Ectodermal cell (in vitro differentiated cells): ENCODE results near the gene GULP1.
"Not testable (repeated sequence)": the region's sequence is repeated elsewhere in the genome, so short reads cannot be mapped to it uniquely, and the experiment has no call there.

Source experiments
- H3K27ac ChIP-seq: 2 replicates; pipeline ENCODE4 v1.7.0; 2013; ENCODE audit warnings: mild to moderate bottlenecking, low read depth, low read length; ENCODE audit not compliant: insufficient read depth, poor library complexity, severe bottlenecking
- H3K27me3 ChIP-seq: 2 replicates; pipeline ENCODE4 v1.7.0; 2013; ENCODE audit warnings: mild to moderate bottlenecking, low read length; ENCODE audit not compliant: insufficient read depth, control insufficient read depth, poor library complexity, severe bottlenecking
- H3K36me3 ChIP-seq: one replicate; pipeline ENCODE4 v1.7.0; 2013; ENCODE audit warnings: low read length; ENCODE audit not compliant: control insufficient read depth, insufficient read depth
- H3K4me1 ChIP-seq: one replicate; pipeline ENCODE4 v1.7.0; 2013; ENCODE audit warnings: low read length; ENCODE audit not compliant: control insufficient read depth, insufficient read depth
- H3K4me3 ChIP-seq: 2 replicates; pipeline ENCODE4 v1.7.0; 2013; ENCODE audit warnings: low read depth, low read length, control low read depth; ENCODE audit not compliant: insufficient read depth
- H3K9me3 ChIP-seq: 2 replicates; pipeline ENCODE4 v1.7.0; 2013; ENCODE audit warnings: mild to moderate bottlenecking, low read length, moderate library complexity; ENCODE audit not compliant: control insufficient read depth
- WGBS, 2 experiments: methylation state at CpG; one replicate each; pipeline ENCODE4 v1.1.7; 2013; ENCODE audit warnings: missing lambda C conversion rate in 2 of 2; 5-methylcytosine and 5-hydroxymethylcytosine counted together

GULP1 gene

DNA sequence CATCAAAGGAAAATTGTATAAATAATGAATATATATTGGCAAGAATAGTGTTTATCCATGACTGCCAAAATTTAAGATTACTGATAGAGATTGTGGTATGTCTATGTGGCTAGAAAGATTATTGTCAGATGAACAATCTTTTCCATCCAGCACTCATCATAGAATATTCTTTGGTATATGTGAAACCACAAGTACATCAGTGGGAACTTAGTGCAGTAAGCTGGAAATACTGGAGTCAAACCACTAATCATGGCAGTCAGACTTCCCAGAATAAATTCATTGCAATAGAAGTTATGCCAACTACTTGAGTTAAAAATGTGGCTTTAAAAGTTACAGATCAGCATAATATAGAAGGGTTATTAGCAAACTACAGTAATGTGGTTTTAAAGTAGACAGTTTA, 310.3 kb downstream of the GULP1 start:
- Histone ChIP-seq H3K27me3 (no peaks in the 10 kb centered on the region), H3K4me3 (no peak overlapping the region), H3K9me3 (no peaks in the 10 kb centered on the region), H3K27ac (no peak overlapping the region), H3K36me3 (no peaks in the 10 kb centered on the region), H3K4me1 (peaks cover 3% of the 10 kb centered on the region)

DNA sequence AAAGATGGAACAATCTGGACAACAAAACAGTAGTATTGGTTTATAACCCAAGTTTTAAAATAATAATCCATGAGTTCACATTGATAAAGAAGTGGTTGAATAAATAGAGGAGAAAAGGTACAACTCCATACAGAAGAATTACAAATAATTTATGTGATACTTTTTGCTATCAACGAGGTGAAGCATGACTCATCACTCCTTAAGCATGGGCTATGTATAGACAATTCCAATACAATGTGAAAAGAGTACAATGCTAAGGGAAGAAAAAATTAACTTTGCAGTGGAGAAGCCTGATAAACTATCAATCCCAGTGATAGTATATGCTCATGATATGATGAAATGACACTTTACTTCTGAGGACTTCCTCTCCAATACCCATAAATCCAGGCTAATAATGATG, 312.9 kb downstream of the GULP1 start:
- 100% methylated on average over 1 of the region's 1 CpG for WGBS, 2 experiments
- Histone ChIP-seq H3K27ac (no peak overlapping the region), H3K4me3 (no peak overlapping the region), H3K9me3 (no peaks in the 10 kb centered on the region), H3K36me3 (no peaks in the 10 kb centered on the region), H3K27me3 (no peaks in the 10 kb centered on the region), H3K4me1 (peaks cover 3% of the 10 kb centered on the region)

DNA sequence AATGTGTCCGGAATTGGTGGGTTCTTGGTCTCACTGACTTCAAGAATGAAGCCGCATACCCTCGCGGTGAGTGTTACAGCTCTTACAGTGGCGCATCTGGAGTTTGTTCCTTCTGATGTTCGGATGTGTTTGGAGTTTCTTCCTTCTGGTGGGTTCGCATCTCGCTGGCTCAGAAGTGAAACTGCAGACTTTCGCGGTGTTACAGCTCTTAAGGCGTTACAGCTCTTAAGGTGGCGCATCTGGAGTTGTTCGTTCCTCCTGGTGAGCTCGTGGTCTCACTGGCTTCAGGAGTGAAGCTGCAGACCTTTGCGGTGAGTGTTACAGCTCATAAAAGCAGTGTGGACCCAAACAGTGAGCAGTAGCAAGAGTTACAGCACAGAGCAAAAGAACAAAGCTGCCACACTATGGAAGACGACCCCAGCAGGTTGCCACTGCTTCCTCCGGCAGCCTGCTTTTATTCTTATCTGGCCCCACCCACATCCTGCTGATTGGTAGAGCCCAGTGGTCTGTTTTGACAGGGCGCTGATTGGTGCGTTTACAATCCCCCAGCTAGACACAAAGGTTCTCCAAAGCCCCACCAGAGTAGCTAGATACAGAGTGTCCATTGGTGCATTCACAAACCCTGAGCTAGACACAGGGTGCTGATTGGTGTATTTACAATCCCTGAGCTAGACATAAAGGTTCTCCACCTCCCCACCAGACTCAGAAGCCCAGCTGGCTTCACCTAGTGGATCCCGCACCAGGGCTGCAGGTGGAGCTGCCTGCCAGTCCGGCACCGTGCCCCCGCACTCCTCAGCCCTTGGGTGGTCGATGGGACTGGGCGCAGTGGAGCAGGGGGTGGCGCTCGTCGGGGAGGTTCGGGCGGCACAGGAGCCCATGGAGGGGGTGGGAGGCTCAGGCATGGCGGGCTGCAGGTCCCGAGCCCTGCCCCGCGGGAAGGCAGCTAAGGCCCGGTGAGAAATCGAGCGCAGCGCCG, 314.2 kb downstream of the GULP1 start:
- not testable (repeated sequence) for H3K27ac ChIP-seq, H3K4me1 ChIP-seq, H3K9me3 ChIP-seq, H3K36me3 ChIP-seq, H3K27me3 ChIP-seq, H3K4me3 ChIP-seq
- WGBS, 2 experiments: 95% methylated on average over 39 of the region's 39 CpGs

DNA sequence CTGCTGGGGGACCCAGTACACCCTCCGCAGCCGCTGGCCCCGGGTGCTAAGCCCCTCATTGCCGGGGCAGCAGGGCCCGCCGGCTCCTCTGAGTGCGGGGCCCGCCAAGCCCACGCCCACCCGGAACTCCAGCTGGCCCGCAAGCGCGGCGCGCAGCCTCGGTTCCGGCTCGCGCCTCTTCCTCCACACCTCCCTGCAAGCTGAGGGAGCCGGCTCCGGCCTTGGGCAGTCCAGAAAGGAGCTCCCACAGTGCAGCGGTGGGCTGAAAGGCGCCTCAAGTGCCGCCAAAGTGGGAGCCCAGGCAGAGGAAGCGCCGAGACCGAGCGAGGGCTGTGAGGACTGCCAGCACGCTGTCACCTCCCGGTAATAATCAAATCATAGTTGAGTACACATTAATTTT, 314.9 kb downstream of the GULP1 start:
- H3K27ac ChIP-seq, H3K4me1 ChIP-seq, H3K9me3 ChIP-seq, H3K27me3 ChIP-seq, H3K36me3 ChIP-seq, H3K4me3 ChIP-seq: not testable (repeated sequence)
- WGBS, 2 experiments: 94 to 97% methylated on average over 29 to 30 of the region's 30 CpGs

DNA sequence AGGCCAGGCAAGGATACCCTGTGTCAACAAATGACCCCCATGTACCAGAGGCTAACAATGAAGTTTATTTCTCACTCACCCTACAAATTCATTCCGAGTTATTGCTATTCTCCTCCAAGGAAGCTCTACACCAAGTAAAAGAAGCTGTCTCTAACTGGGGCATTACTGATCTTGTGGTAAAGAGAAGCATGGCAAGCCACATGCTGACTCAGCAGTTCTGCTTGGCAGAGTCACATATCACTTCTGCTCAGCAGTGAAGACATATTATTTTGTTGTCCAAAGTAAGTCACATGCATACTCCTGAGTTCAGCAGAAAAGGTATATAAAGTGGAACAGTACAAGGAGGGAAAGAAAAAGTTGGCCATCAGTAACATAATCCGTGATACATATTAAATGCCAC, 315.8 kb downstream of the GULP1 start:
- Histone ChIP-seq H3K27me3 (no peaks in the 10 kb centered on the region), H3K9me3 (no peaks in the 10 kb centered on the region)
- WGBS, 2 experiments: 43 to 100% methylated on average over 1 to 2 of the region's 2 CpGs

DNA sequence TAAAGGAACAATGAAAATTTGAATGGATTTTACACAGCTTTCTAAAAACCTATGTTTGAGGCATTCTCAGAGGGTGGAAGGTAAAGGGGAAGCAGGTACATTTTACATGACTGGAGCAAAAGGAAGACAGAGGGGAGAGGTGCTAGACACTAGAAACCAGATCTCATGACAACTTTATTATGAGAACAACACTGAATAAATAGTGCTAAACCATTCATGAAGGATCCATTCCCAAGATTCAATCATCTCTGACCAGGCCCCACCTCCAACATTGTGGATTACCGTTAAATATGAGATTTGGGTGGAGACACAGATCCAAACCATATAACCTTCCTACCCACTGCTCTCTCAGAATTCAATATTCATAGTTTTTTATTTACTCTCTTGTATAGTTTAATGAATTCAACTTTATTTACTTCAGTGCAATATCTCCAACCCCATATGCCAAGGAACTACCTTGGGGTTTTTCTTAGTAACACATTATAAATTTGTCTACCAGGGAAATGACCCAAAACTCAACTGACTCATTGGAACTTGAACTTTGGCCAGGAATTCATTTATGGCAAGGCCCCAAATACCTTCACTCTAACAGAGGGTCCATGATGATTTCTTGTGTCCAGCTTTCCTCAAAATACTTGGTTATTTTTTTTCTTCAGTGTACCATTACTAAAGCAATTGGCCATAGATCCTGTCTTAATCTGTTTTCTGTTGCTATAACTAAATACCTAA, 317.8 kb downstream of the GULP1 start:
- no peaks in the 10 kb centered on the region for H3K9me3 ChIP-seq
- no peak overlapping the region for H3K4me3 ChIP-seq
- WGBS, 2 experiments: 100% methylated on average over 1 of the region's 1 CpG
- H3K27ac ChIP-seq: no peak overlapping the region
- H3K4me1 ChIP-seq: no peaks in the 10 kb centered on the region
- no peaks in the 10 kb centered on the region for H3K36me3 ChIP-seq
- no peaks in the 10 kb centered on the region for H3K27me3 ChIP-seq

More for the DNA sequence above, 315.8 kb downstream of the GULP1 start:
- no peak overlapping the region for H3K27ac ChIP-seq
- no peaks in the 10 kb centered on the region for H3K4me1 ChIP-seq
- no peak overlapping the region for H3K4me3 ChIP-seq
- no peaks in the 10 kb centered on the region for H3K36me3 ChIP-seq

DNA sequence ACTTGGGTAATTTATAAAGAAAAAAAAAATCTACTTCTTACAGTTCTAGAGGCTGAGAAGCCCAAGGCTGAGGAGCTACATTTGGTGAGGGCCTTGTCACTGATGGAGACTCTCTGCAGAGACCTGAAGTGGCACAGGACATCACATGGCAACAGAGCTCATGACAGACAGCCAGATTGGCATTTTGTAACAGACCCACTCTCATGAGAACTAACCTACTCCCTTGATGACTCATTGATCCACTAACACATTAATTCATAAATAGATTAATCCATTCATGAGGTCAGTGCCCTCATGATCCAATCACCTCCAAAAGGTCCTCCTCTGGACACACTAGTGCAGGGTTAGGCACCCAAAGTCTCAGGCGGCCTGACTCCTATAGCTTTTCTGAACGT, 318.4 kb downstream of the GULP1 start:
- H3K27me3 ChIP-seq: no peaks in the 10 kb centered on the region
- no peaks in the 10 kb centered on the region for H3K36me3 ChIP-seq
- H3K27ac ChIP-seq: peak overlapping the region; percentile 23
- H3K4me1 ChIP-seq: no peaks in the 10 kb centered on the region
- H3K9me3 ChIP-seq: no peaks in the 10 kb centered on the region
- H3K4me3 ChIP-seq: no peak overlapping the region
- WGBS, 2 experiments: 95 to 96% methylated on average over 2 of the region's 2 CpGs

DNA sequence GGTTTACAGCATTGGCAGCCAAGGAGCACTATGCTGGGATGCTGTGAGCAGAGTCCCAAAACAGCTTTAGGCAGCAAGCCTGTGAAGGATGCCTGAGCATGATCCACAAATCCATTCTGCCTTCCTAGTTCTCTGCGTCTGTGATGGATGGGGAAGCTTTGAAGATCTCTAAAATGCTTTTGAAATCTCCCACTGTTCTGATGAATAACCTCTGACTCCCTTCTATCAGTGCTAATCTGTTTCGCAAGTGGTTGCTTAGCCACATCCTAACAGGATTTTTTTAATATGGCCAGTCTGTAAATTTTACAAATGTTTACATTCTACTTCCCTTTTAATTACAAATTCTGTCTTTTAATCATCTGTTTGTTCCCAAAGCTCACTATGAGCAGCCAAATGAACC, 319.2 kb downstream of the GULP1 start:
- Histone ChIP-seq H3K4me1 (no peaks in the 10 kb centered on the region), H3K27ac (peak overlapping the region; percentile 16)
- WGBS, 2 experiments: 71 to 81% methylated on average over 2 of the region's 2 CpGs

DNA sequence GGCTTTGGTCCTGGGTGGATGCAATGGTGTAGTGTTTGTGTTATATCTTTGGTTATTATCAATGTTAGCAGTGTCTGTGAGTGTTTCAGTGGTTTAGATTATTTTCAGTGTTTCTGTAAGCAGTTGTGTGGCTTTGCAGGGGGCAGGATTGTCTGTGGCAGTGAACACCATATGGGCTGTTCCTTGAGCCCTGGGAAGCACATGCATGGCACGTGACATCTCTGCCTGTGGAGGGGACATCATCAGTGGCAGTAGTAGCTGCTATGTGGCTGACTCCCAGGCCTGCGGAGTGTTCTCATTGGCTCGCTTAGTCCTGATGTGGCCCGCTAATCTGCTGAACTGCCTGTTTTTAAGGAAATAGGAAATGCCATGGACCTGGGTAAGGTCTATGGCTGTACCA, 327.5 kb downstream of the GULP1 start:
- Histone ChIP-seq H3K27me3 (no peaks in the 10 kb centered on the region), H3K27ac (no peak overlapping the region), H3K4me1 (no peaks in the 10 kb centered on the region), H3K4me3 (no peak overlapping the region), H3K9me3 (no peaks in the 10 kb centered on the region), H3K36me3 (no peaks in the 10 kb centered on the region)
- WGBS, 2 experiments: 95 to 97% methylated on average over 4 of the region's 4 CpGs

More for the DNA sequence above, 319.2 kb downstream of the GULP1 start:
- no peak overlapping the region for H3K4me3 ChIP-seq
- H3K36me3 ChIP-seq: no peaks in the 10 kb centered on the region
- no peaks in the 10 kb centered on the region for H3K9me3 ChIP-seq
- no peaks in the 10 kb centered on the region for H3K27me3 ChIP-seq

DNA sequence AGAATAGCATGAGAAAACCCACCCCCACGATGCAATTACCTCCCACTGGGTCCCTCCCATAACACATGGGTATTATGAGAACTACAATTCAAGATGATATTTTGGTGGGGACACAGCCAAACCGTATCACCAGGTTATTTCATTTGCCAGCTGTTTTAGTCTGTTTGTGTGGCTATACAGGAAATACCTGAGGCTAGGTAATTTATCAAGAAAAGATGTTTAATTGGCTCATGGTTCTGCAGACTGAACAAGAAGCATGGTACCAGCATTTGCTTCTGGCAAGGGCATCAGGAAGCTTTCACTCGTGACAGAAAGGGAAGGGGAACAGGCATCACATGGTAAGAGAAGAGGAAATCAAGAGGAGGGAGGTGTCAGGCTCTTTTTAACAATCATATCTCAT, 329.2 kb downstream of the GULP1 start:
- H3K27me3 ChIP-seq: no peaks in the 10 kb centered on the region
- 71 to 87% methylated on average over 3 of the region's 3 CpGs for WGBS, 2 experiments

More for the DNA sequence above, 329.2 kb downstream of the GULP1 start:
- no peaks in the 10 kb centered on the region for H3K36me3 ChIP-seq
- no peaks in the 10 kb centered on the region for H3K4me1 ChIP-seq
- no peak overlapping the region for H3K4me3 ChIP-seq
- H3K9me3 ChIP-seq: no peaks in the 10 kb centered on the region
- no peak overlapping the region for H3K27ac ChIP-seq
